ENCODE data around the gene CELSR2.
"Not testable (repeated sequence)": the region's sequence is repeated elsewhere in the genome, so short reads cannot be mapped to it uniquely, and the experiment has no call there.

The CELSR2 gene

DNA sequence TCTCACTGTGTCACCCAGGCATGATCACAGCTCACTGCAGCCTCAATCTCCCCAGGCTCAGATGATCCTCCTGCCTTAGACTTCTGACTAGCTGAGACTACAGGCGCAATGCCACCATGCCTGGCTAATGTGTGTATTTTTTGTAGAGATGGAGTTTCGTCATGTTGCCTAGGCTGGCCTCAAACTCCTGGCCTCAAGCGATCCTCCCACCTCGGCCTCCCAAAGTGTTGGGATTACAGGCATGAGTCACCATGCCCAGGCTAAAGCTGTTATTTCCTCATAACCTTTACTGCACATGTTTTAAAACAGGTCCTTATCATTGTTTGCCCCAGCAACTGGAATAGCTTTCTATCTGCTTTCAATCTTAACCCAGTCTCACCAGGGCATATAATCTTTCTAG, 32.7 kb upstream of the CELSR2 start:
- Histone ChIP-seq H3K27ac (no peak overlapping the region), H3K4me3 (peak overlapping the region; percentile 3)
- TF ChIP-seq, protein P1, sequence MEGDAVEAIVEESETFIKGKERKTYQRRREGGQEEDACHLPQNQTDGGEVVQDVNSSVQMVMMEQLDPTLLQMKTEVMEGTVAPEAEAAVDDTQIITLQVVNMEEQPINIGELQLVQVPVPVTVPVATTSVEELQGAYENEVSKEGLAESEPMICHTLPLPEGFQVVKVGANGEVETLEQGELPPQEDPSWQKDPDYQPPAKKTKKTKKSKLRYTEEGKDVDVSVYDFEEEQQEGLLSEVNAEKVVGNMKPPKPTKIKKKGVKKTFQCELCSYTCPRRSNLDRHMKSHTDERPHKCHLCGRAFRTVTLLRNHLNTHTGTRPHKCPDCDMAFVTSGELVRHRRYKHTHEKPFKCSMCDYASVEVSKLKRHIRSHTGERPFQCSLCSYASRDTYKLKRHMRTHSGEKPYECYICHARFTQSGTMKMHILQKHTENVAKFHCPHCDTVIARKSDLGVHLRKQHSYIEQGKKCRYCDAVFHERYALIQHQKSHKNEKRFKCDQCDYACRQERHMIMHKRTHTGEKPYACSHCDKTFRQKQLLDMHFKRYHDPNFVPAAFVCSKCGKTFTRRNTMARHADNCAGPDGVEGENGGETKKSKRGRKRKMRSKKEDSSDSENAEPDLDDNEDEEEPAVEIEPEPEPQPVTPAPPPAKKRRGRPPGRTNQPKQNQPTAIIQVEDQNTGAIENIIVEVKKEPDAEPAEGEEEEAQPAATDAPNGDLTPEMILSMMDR (IDR thresholded peaks at IDR 0.05): no peak
- no peak for DNase-seq (ENCODE audit: low spot score)

DNA sequence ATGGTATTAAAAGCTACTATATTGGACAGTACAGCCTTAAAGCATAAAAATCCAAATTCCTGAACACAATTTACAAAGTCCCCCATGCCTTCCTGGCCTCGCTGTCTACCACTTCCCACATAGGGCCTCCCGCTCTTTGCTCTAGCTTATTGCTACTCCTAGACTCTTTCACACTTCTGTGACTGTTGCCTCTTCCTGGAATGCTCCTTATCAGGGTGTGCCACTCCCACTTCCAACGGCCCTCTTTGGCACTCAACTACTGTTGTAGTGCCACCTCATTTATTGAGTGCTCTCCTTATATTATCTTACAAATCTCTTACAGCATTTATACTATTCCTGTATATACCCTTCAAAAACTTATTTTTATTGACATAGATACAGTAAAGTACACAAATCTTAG, 30.8 kb upstream of the CELSR2 start:
- Histone ChIP-seq H3K27ac (no peak overlapping the region), H3K4me3 (no peak overlapping the region)
- DNase-seq (ENCODE audit: low spot score): no peak
- TF ChIP-seq, protein P1 (IDR thresholded peaks at IDR 0.05): no peak

DNA sequence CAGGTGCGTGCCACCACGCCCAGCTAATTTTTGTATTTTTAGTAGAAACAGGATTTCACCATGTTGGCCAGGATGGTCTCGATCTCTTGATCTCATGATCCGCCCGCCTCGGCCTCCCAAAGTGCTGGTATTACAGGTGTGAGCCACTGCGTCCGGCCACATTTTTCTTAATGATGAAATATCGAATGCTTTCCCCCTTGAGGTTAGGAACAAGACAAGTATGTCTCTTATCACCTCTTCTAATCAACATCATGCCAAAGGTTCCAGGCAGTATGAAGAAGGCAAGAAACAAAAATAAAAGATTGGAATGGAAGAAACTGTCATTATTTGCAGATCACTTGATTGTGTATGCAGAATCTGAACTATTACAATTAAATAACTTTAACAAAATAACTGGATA, 28.1 kb upstream of the CELSR2 start:
- not testable (repeated sequence) for H3K27ac ChIP-seq; H3K4me3 ChIP-seq; DNase-seq (ENCODE audit: low spot score)

DNA sequence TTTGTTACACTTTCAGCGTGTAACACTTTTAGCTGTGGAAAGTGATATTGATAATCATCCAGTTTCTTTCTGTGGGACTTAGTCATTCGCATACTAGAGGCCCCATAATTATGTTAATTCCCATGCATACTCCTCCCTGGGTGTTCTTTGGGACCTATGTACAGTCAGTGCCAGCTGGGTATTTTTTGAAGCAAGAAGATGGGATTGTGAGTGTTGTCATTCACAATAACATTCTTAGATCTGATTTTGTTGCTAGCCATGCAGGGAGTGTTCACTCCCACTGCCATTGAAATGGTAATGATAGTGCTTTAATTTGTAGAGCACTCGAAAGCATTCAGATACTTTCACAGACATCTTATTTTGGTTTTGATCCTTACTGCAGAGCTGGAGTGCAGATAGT, 24.0 kb upstream of the CELSR2 start:
- no peak overlapping the region for H3K27ac ChIP-seq
- TF ChIP-seq, protein P1 (IDR thresholded peaks at IDR 0.05): no peak
- no peak for DNase-seq (ENCODE audit: low spot score)

DNA sequence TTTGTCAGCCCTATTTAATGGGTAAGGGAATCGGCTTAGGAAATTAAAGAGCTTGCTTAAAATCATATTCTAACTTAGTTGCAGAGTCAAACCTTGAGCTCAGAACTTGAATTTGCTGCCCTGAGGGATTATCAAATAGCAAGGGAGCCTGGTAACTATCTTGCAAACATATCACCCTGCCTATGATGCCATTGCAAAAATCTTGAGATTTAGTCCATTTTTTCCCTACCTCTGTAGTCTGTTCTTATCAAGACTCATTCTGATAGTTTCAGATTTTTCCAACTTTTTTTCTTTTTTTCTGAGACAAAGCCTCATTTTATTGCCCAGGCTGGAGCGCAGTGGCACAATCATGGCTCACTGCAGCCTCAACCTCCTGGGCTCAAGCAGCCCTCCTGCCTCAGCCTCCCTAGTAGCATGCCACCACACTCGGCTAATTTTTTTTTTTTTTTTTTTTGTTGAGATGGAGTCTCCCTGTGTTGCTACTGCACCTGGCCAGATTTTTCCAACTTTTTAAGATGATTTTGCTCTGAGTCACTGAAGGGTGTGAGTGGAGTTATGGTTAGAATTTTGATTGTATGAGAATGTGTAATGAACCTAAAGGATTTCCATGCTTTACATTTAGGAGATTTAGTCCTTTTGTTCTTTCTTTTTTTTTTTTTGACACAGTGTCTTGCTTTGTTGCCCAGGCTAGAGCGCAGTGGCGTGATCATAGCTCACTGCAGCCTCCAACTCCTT, 23.5 kb upstream of the CELSR2 start:
- Histone ChIP-seq H3K4me3 (no peak overlapping the region), H3K27ac (no peak overlapping the region)
- DNase-seq (ENCODE audit: low spot score): no peak
- TF ChIP-seq, protein P1 (IDR thresholded peaks at IDR 0.05): no peak

More for the DNA sequence above, 24.0 kb upstream of the CELSR2 start:
- no peak overlapping the region for H3K4me3 ChIP-seq

DNA sequence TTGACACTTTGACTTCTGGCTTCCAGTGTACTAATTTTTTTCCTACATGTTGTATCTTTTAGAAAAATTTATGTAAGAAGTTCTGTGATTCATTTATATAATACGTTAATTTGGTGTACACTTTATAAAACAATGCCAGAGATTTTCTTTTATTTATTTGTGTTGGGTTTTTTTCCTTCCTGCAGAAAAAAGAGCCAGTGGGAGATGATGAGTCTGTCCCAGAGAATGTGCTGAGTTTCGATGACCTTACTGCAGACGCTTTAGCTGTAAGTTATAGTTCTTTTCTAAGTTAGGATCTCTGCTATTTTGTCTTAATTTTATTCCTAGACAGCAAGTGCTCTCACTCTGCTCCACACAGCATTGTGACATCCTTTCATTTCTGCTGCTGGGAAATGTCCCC, 21.2 kb upstream of the CELSR2 start:
- no peak overlapping the region for H3K27ac ChIP-seq
- no peak for DNase-seq (ENCODE audit: low spot score)
- TF ChIP-seq, protein P1 (IDR thresholded peaks at IDR 0.05): no peak
- no peak overlapping the region for H3K4me3 ChIP-seq

DNA sequence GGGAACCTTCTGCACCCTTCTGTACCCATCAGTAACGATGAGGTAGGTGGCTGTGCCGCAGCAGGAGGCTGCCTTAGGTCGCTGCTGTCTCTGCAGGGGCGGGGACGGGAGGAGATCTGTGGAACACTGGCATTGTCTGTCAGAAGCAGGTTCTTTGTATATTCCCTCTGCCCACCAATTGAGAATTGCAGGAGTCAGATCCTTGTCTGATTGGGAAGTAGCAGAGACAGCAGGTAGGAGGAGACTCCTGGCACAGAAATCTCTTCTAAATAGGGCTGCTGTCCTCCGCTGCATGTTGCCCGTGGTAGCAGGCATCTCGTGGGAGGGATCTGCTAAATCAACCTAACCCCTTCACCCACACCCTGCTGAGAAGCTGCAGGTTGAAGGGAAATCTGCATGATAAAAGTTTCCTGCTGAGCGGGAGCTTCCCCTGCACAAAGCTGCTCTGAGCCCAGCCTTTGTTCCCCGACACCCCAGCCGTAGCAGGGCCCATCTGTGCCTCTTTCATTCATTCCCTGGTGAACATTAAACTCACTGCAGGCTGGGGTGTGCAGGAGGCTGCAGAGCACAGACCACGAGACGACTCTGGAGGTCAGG, 19.7 kb upstream of the CELSR2 start:
- no peak overlapping the region for H3K4me3 ChIP-seq
- H3K27ac ChIP-seq: no peak overlapping the region
- DNase-seq (ENCODE audit: low spot score): no peak
- TF ChIP-seq, protein P1 (IDR thresholded peaks at IDR 0.05): no peak

Data from coronary artery (tissue), 2 donors.